Endothelial cell of umbilical vein (primary cell): ENCODE results near the gene ZNF280C. TPM values are rescaled to one million over a fixed set of nuclear protein-coding genes. Genes with fewer than 3 reads are reported as not detected.

ENCODE experiments used
- BruUV-seq: library from RNA; stranded (reverse); fragments of 400-500 nt; replicated peaks from 2 replicates; lab custom pipeline; 2021; lab: Mats Ljungman, UMichigan
- CTCF ChIA-PET: fragments of 300-600, 350-600 bp; sonication (Branson Sonifier 250); formaldehyde crosslinking; loops from one replicate; lab custom pipeline; 2021; ENCODE audit warnings: antibody characterized with exemption, inconsistent platforms; lab: Charles Lee
- POLR2A ChIA-PET: fragments of 300-600, 350-600 bp; sonication (Branson Sonifier 250); formaldehyde crosslinking; loops from one replicate; lab custom pipeline; 2021; ENCODE audit warnings: antibody characterized with exemption, inconsistent platforms; lab: Charles Lee
- DNase-seq: peaks from one replicate; pipeline ENCODE4 v3.0.0-alpha.2; 2011; ENCODE audit warnings: low read depth, low spot score
- FAIRE-seq: peaks from 2 replicates; lab custom pipeline; 2011; peaks lifted over from hg19 to GRCh38; lab: Jason Lieb, UNC
- H2AFZ ChIP-seq: 2 replicates; pipeline ENCODE4 v1.6.0; 2012; ENCODE audit warnings: low read depth, low read length, control low read depth, inconsistent platforms
- H3K27ac ChIP-seq: 2 replicates; pipeline ENCODE4 v1.5.1; 2011; ENCODE audit warnings: low read depth, mild to moderate bottlenecking, control low read depth, low read length, moderate library complexity; ENCODE audit not compliant: insufficient read depth
- H3K27me3 ChIP-seq, 2 experiments: 2 replicates each; pipeline versions ENCODE4 v1.6.0 to v1.6.1; 2011; ENCODE audit warnings: low read length in 2 of 2, mixed read lengths in 1 of 2; ENCODE audit not compliant: control insufficient read depth in 2 of 2, insufficient read depth in 2 of 2
- H3K36me3 ChIP-seq, 2 experiments: 2 replicates in 1 of 2; 3 replicates in 1 of 2; pipeline ENCODE4 v1.5.1; 2011; ENCODE audit warnings: low read length in 2 of 2, mild to moderate bottlenecking in 1 of 2, moderate library complexity in 1 of 2; ENCODE audit not compliant: control insufficient read depth in 2 of 2, insufficient read depth in 2 of 2; ENCODE audit errors: extremely low read depth in 1 of 2
- H3K4me1 ChIP-seq: 3 replicates; pipeline ENCODE4 v1.5.1; 2011; ENCODE audit warnings: mild to moderate bottlenecking, low read length; ENCODE audit not compliant: control insufficient read depth, insufficient read depth; ENCODE audit errors: extremely low read depth
- H3K4me2 ChIP-seq: 2 replicates; pipeline ENCODE4 v1.6.1; 2011; ENCODE audit warnings: low read length, control low read depth, mixed read lengths; ENCODE audit not compliant: insufficient read depth
- H3K4me3 ChIP-seq, 3 experiments: fragments of 200-600 bp in 1 of 3; sonication (generic), shearing (Covaris generic) in 1 of 3; replicated peaks in 1 of 3; 2 replicates each; pipeline ENCODE4 v1.5.1; 2011 to 2016; ENCODE audit warnings: control low read depth in 3 of 3, low read length in 3 of 3, mild to moderate bottlenecking in 2 of 3, inconsistent platforms in 1 of 3, low read depth in 1 of 3, moderate library complexity in 1 of 3; ENCODE audit not compliant: insufficient read depth in 1 of 3
- H3K79me2 ChIP-seq: 2 replicates; pipeline ENCODE4 v1.6.0; 2012; ENCODE audit warnings: low read length, inconsistent platforms; ENCODE audit not compliant: control insufficient read depth, insufficient read depth
- H3K9ac ChIP-seq: replicated peaks from 2 replicates; pipeline ENCODE3; 2011; ENCODE audit warnings: low read length, control low read depth; ENCODE audit not compliant: insufficient read depth; ENCODE audit errors: extremely low read depth
- H3K9me1 ChIP-seq: replicated peaks from 3 replicates; pipeline ENCODE4 v1.6.0; 2011; ENCODE audit warnings: mild to moderate bottlenecking, low read length; ENCODE audit not compliant: control insufficient read depth, insufficient read depth; ENCODE audit errors: extremely low read depth
- H3K9me3 ChIP-seq: replicated peaks from 2 replicates; pipeline ENCODE4 v1.5.1; 2012; ENCODE audit warnings: low read length, inconsistent platforms; ENCODE audit not compliant: control insufficient read depth, insufficient read depth
- H4K20me1 ChIP-seq: replicated peaks from 2 replicates; pipeline ENCODE3; 2011; ENCODE audit warnings: mild to moderate bottlenecking, low read length; ENCODE audit not compliant: control insufficient read depth, insufficient read depth; ENCODE audit errors: extremely low read depth
- EZH2 ChIP-seq: IDR thresholded peaks from 2 replicates; pipeline ENCODE4 v1.6.1; 2012; ENCODE audit warnings: borderline replicate concordance, low read depth, mild to moderate bottlenecking, moderate library complexity, low read length, inconsistent platforms; ENCODE audit not compliant: severe bottlenecking
- FOS ChIP-seq: IDR thresholded peaks from 2 replicates; pipeline ENCODE4 v1.6.1; 2011; ENCODE audit warnings: mild to moderate bottlenecking, low read length, moderate library complexity, borderline replicate concordance; ENCODE audit not compliant: insufficient read depth
- GATA2 ChIP-seq: IDR thresholded peaks from 2 replicates; pipeline ENCODE4 v1.7.0; 2011; ENCODE audit warnings: low read depth, mild to moderate bottlenecking, moderate library complexity, mixed read lengths, low read length; ENCODE audit not compliant: insufficient read length, insufficient read depth
- JUN ChIP-seq: IDR thresholded peaks from 2 replicates; pipeline ENCODE4 v1.6.1; 2011; ENCODE audit warnings: borderline replicate concordance, low read depth; ENCODE audit not compliant: insufficient read length, insufficient read depth
- MYC ChIP-seq: IDR thresholded peaks from one replicate; pipeline ENCODE4 v1.6.1; 2011; ENCODE audit warnings: mild to moderate bottlenecking, low read depth, low read length
- POLR2A ChIP-seq: IDR thresholded peaks from 2 replicates; pipeline ENCODE4 v1.6.1; 2012; ENCODE audit warnings: low read depth, mild to moderate bottlenecking, control low read depth, low read length
- POLR2AphosphoS5 ChIP-seq: IDR thresholded peaks from 2 replicates; pipeline ENCODE4 v1.6.1; 2012; ENCODE audit warnings: low read depth, mild to moderate bottlenecking, control low read depth, low read length, moderate library complexity; ENCODE audit not compliant: insufficient read depth
- dilution Hi-C: fragments of 300-500 bp; cut with MboI; formaldehyde crosslinking; loops from one replicate; pipeline ENCODE4 v1.15.0; 2019; ENCODE audit warnings: low sequenced_read_pairs; ENCODE audit not compliant: extremely low pct_ligation_motif_present
- intact Hi-C: fragments of 100-400 bp; cut with micrococcal nuclease; formaldehyde crosslinking; loops from one replicate; pipeline ENCODE4 v1.10.0; 2022
- polyA plus RNA-seq, 4 experiments: library from polyadenylated mRNA; depleted of rRNA in 3 of 4; stranded (reverse) in 3 of 4; unstranded in 1 of 4; fragments of >200 nt; gene quantifications; 2 replicates each; pipeline versions ENCODE4 v1.2.1 to v1.2.3, GENCODE V29; 2011 to 2012; ENCODE audit warnings: missing spikeins in 1 of 4
- total RNA-seq: library from RNA; stranded (reverse); gene quantifications from 2 replicates; pipeline ENCODE4 v1.2.3, GENCODE V29; 2021
- TF ChIP-seq, protein P1 (sequence below): IDR thresholded peaks from 2 replicates; pipeline ENCODE4 v1.6.1; 2011; ENCODE audit not compliant: insufficient read depth, insufficient read length
- TF ChIP-seq, protein P2 (sequence below), 2 donors: IDR thresholded peaks; 1 replicate in 1 of 2; 2 replicates in 1 of 2; pipeline ENCODE4 v1.5.1; 2011; ENCODE audit warnings: low read length in 2 of 2, mild to moderate bottlenecking in 2 of 2, moderate library complexity in 2 of 2, control low read depth in 1 of 2, inconsistent platforms in 1 of 2, low read depth in 1 of 2; ENCODE audit not compliant: insufficient read depth in 1 of 2; ENCODE audit errors: extremely low read depth in 1 of 2

The ZNF280C gene
- total and polyA plus RNA-seq, 2 donors (not counting 3 experiments of a cell fraction or from before 2014, with no cell fraction given) = 3.2 to 7.7 TPM

DNA sequence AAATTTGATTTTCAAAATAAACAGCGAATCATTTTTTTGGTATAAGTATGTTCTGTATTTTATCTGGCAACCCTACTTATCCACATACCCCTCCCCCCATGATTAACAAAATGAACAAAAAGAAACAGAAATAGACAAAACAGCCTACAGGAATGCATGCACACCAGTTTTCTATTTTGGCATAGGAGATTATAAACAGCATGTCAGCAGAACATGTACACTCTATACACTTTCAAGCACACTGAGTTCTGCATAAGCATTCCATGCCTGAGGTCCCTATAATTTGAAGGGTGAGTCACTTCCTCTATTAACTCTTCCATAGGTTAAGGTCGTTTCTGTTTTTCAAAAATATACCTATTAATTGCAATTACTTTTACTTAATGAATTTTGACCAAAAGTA, 28.0 kb upstream of the ZNF280C start:
- ChIA-PET CTCF (no interaction called here), POLR2A (no interaction called here)
- no TSS peak for BruUV-seq
- Histone ChIP-seq H4K20me1 (no peaks in the 10 kb centered on the region), H3K36me3 (no peaks in the 10 kb centered on the region), H3K27me3 (peaks cover 0 to 2% of the 10 kb centered on the region in 2 experiments), H3K79me2 (no peaks in the 10 kb centered on the region), H3K27ac (no peak overlapping the region), H2AFZ (no peak overlapping the region), H3K9me1 (no peaks in the 10 kb centered on the region), H3K9ac (no peak overlapping the region), H3K4me3 (no peak overlapping the region), H3K4me2 (no peak overlapping the region), H3K4me1 (no peaks in the 10 kb centered on the region), H3K9me3 (no peaks in the 10 kb centered on the region)
- TF ChIP-seq MYC (no peak), POLR2A (no peak), JUN (no peak)
- TF ChIP-seq, protein P1, sequence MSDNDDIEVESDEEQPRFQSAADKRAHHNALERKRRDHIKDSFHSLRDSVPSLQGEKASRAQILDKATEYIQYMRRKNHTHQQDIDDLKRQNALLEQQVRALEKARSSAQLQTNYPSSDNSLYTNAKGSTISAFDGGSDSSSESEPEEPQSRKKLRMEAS = no peak
- TF ChIP-seq, protein P2, sequence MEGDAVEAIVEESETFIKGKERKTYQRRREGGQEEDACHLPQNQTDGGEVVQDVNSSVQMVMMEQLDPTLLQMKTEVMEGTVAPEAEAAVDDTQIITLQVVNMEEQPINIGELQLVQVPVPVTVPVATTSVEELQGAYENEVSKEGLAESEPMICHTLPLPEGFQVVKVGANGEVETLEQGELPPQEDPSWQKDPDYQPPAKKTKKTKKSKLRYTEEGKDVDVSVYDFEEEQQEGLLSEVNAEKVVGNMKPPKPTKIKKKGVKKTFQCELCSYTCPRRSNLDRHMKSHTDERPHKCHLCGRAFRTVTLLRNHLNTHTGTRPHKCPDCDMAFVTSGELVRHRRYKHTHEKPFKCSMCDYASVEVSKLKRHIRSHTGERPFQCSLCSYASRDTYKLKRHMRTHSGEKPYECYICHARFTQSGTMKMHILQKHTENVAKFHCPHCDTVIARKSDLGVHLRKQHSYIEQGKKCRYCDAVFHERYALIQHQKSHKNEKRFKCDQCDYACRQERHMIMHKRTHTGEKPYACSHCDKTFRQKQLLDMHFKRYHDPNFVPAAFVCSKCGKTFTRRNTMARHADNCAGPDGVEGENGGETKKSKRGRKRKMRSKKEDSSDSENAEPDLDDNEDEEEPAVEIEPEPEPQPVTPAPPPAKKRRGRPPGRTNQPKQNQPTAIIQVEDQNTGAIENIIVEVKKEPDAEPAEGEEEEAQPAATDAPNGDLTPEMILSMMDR (IDR thresholded peaks at IDR 0.05; ENCODE audit: extremely low read depth in 1 of 2, insufficient read depth in 1 of 2, low read depth in 1 of 2, low read length in 2 of 2) = no peak
- dilution Hi-C loops (no loop called here), intact Hi-C loops (no loop called here)
- peak; percentile 87 for FAIRE-seq
- peak; percentile 1 for DNase-seq

DNA sequence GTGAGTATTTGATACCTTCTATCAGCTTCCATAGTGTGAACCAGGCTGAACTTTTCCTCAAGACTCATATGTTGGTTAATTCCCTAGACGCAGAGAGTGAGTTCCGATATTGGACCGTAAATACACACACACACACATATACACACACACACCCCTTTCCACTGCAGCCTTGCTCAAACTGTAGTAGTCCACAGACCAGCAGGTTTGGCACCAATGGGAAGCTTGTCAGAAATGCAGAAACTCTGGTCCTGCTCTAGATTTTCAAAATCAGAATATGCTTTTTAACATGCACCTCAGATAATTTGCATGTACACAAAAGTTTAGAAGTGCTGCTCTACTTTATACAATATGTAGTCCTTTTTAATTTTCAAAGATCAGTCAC, 27.6 kb upstream of the ZNF280C start:
- Histone ChIP-seq H4K20me1 (no peaks in the 10 kb centered on the region), H3K27ac (no peak overlapping the region), H3K9me1 (no peaks in the 10 kb centered on the region), H3K4me1 (no peaks in the 10 kb centered on the region), H2AFZ (no peak overlapping the region), H3K9me3 (no peaks in the 10 kb centered on the region), H3K4me3 (no peak overlapping the region), H3K4me2 (no peak overlapping the region), H3K9ac (no peak overlapping the region), H3K79me2 (no peaks in the 10 kb centered on the region), H3K27me3 (peaks cover 0 to 2% of the 10 kb centered on the region in 2 experiments), H3K36me3 (no peaks in the 10 kb centered on the region)
- FAIRE-seq (no peak), DNase-seq (no peak)
- TF ChIP-seq JUN (no peak), MYC (no peak), POLR2A (no peak), POLR2AphosphoS5 (no peak), EZH2 (no peak), GATA2 (no peak), FOS (no peak)
- TF ChIP-seq, protein P2 (IDR thresholded peaks at IDR 0.05; ENCODE audit: extremely low read depth in 1 of 2, insufficient read depth in 1 of 2, low read depth in 1 of 2, low read length in 2 of 2) = no peak
- TF ChIP-seq, protein P1 = no peak
- intact Hi-C loops = no loop called here
- POLR2A ChIA-PET = no interaction called here
- no TSS peak for BruUV-seq
- CTCF ChIA-PET = no interaction called here
- dilution Hi-C loops = no loop called here
